PC-9 (cell line): ENCODE results near the gene CD80.

ENCODE experiments used
- CTCF ChIP-seq: fragments of 200-600 bp; sonication (generic); conservative IDR thresholded peaks from 2 replicates; pipeline ENCODE4 v1.6.1; 2017; ENCODE audit warnings: mixed run types, antibody characterized with exemption, mild to moderate bottlenecking, moderate library complexity
- EZH2 ChIP-seq: fragments of 200-600 bp; sonication (generic); IDR thresholded peaks from 2 replicates; pipeline ENCODE4 v1.8.0; 2017; ENCODE audit warnings: antibody characterized with exemption, low read depth

- no peak for TF ChIP-seq CTCF
- TF ChIP-seq EZH2 = no peak
These were observed 5.5 kb downstream of the CD80 start for GRCh38 chr3:119553823-119554415.
